H9 (cell line): ENCODE results near the gene NPAS2. TPM values are rescaled to one million over a fixed set of nuclear protein-coding genes. Genes with fewer than 3 reads are reported as not detected.

Experiments
- DNase-seq: peaks from one replicate; pipeline ENCODE4 v3.0.0-alpha.2; 2017
- H2AFZ ChIP-seq: one replicate; pipeline ENCODE4 v1.6.1; 2013; ENCODE audit warnings: mild to moderate bottlenecking, low read length, control low read depth, moderate library complexity
- H2AK5ac ChIP-seq: 2 replicates; pipeline ENCODE4 v1.6.1; 2013; ENCODE audit warnings: low read length, control low read depth, mixed read lengths; ENCODE audit not compliant: insufficient read length
- H2BK120ac ChIP-seq: one replicate; pipeline ENCODE4 v1.6.1; 2013; ENCODE audit warnings: low read depth, mild to moderate bottlenecking, low read length, control low read depth, inconsistent platforms; ENCODE audit not compliant: poor library complexity, severe bottlenecking
- H2BK12ac ChIP-seq: 2 replicates; pipeline ENCODE4 v1.6.1; 2013; ENCODE audit warnings: low read length, control low read depth, mixed read lengths, low read depth; ENCODE audit not compliant: insufficient read length
- H2BK15ac ChIP-seq: 2 replicates; pipeline ENCODE4 v1.6.1; 2013; ENCODE audit warnings: low read depth, low read length, control low read depth
- H2BK20ac ChIP-seq: one replicate; pipeline ENCODE4 v1.6.1; 2013; ENCODE audit warnings: low read depth, mild to moderate bottlenecking, low read length, control low read depth, inconsistent platforms; ENCODE audit not compliant: poor library complexity, severe bottlenecking
- H2BK5ac ChIP-seq: 2 replicates; pipeline ENCODE4 v1.6.1; 2013; ENCODE audit warnings: low read length, control low read depth, mixed read lengths; ENCODE audit not compliant: insufficient read length
- H3K14ac ChIP-seq: 2 replicates; pipeline ENCODE4 v1.6.1; 2013; ENCODE audit warnings: low read length, control low read depth; ENCODE audit not compliant: insufficient read depth
- H3K18ac ChIP-seq: 2 replicates; pipeline ENCODE4 v1.6.1; 2013; ENCODE audit warnings: low read depth, mild to moderate bottlenecking, mixed read lengths, low read length, control low read depth; ENCODE audit not compliant: insufficient read length
- H3K23ac ChIP-seq: 2 replicates; pipeline ENCODE4 v1.6.1; 2013; ENCODE audit warnings: low read length, control low read depth, mixed read lengths, low read depth; ENCODE audit not compliant: insufficient read length
- H3K23me2 ChIP-seq: 2 replicates; pipeline ENCODE4 v1.6.1; 2013; ENCODE audit warnings: low read depth, mild to moderate bottlenecking, mixed read lengths, low read length, control low read depth; ENCODE audit not compliant: insufficient read length, poor library complexity, severe bottlenecking
- H3K27ac ChIP-seq: 2 replicates; pipeline ENCODE4 v1.5.1; 2013; ENCODE audit warnings: low read length, control low read depth, mixed read lengths, low read depth; ENCODE audit not compliant: insufficient read length
- H3K27me3 ChIP-seq: 2 replicates; pipeline ENCODE4 v1.6.1; 2013; ENCODE audit warnings: low read length, control low read depth, inconsistent platforms; ENCODE audit not compliant: insufficient read depth
- H3K4ac ChIP-seq: 2 replicates; pipeline ENCODE4 v1.6.1; 2013; ENCODE audit warnings: low read depth, mild to moderate bottlenecking, control low read depth, inconsistent platforms, low read length, moderate library complexity
- H3K4me1 ChIP-seq: 2 replicates; pipeline ENCODE4 v1.6.1; 2013; ENCODE audit warnings: low read length, control low read depth, inconsistent platforms; ENCODE audit not compliant: insufficient read depth
- H3K4me2 ChIP-seq: 2 replicates; pipeline ENCODE4 v1.6.1; 2013; ENCODE audit warnings: low read length, control low read depth, mixed read lengths; ENCODE audit not compliant: insufficient read length, insufficient read depth
- H3K56ac ChIP-seq: 2 replicates; pipeline ENCODE4 v1.6.1; 2013; ENCODE audit warnings: low read depth, mild to moderate bottlenecking, mixed read lengths, low read length, control low read depth; ENCODE audit not compliant: insufficient read length
- H3K79me1 ChIP-seq: 2 replicates; pipeline ENCODE4 v1.6.1; 2013; ENCODE audit warnings: low read depth, mild to moderate bottlenecking, moderate library complexity, low read length, control low read depth, inconsistent platforms; ENCODE audit not compliant: insufficient read depth, poor library complexity, severe bottlenecking
- H3K79me2 ChIP-seq: 2 replicates; pipeline ENCODE4 v1.6.1; 2013; ENCODE audit warnings: low read length, control low read depth, inconsistent platforms; ENCODE audit not compliant: insufficient read depth
- H3K9ac ChIP-seq: 2 replicates; pipeline ENCODE4 v1.6.1; 2013; ENCODE audit warnings: low read length, control low read depth, mixed read lengths; ENCODE audit not compliant: insufficient read length; ENCODE audit errors: extremely low read depth
- H3K9me3 ChIP-seq: one replicate; pipeline ENCODE4 v1.6.1; 2013; ENCODE audit warnings: low read depth, low read length, inconsistent platforms; ENCODE audit not compliant: control insufficient read depth
- H3T11ph ChIP-seq: one replicate; pipeline ENCODE4 v1.6.1; 2013; ENCODE audit warnings: mild to moderate bottlenecking, low read length, control low read depth, inconsistent platforms
- H4K20me1 ChIP-seq: one replicate; pipeline ENCODE4 v1.6.1; 2013; ENCODE audit not compliant: control insufficient read depth, insufficient read length, insufficient read depth
- H4K5ac ChIP-seq: 2 replicates; pipeline ENCODE4 v1.6.1; 2013; ENCODE audit warnings: low read depth, mild to moderate bottlenecking, mixed read lengths, low read length, control low read depth; ENCODE audit not compliant: insufficient read length
- H4K8ac ChIP-seq: replicated peaks from 2 replicates; pipeline ENCODE4 v1.6.1; 2013; ENCODE audit warnings: low read length, control low read depth, mixed read lengths, low read depth; ENCODE audit not compliant: insufficient read length
- H4K91ac ChIP-seq: 2 replicates; pipeline ENCODE4 v1.6.1; 2013; ENCODE audit warnings: low read depth, mild to moderate bottlenecking, moderate library complexity, mixed read lengths, low read length, control low read depth; ENCODE audit not compliant: insufficient read length
- H3K27ac Mint-ChIP-seq, 3 experiments: 2 replicates in 2 of 3; 3 replicates in 1 of 3; pipeline ENCODE4 v1.8.0; 2020 to 2021; ENCODE audit warnings: mixed read lengths in 3 of 3, mild to moderate bottlenecking in 1 of 3, moderate library complexity in 1 of 3
- H3K27me3 Mint-ChIP-seq: 2 replicates; pipeline ENCODE4 v1.8.0; 2021; ENCODE audit warnings: low read depth, mild to moderate bottlenecking, moderate library complexity, mixed read lengths
- H3K36me3 Mint-ChIP-seq, 3 experiments: 2 replicates in 2 of 3; 3 replicates in 1 of 3; pipeline ENCODE4 v1.8.0; 2020 to 2021; ENCODE audit warnings: low read depth in 3 of 3, mixed read lengths in 3 of 3; ENCODE audit not compliant: insufficient read depth in 1 of 3
- H3K4me1 Mint-ChIP-seq, 2 experiments: 2 replicates each; pipeline ENCODE4 v1.8.0; 2020; ENCODE audit warnings: mixed read lengths in 2 of 2
- H3K4me3 Mint-ChIP-seq, 2 experiments: 2 replicates in 1 of 2; 3 replicates in 1 of 2; pipeline ENCODE4 v1.8.0; 2020 to 2021; ENCODE audit warnings: mild to moderate bottlenecking in 2 of 2, mixed read lengths in 2 of 2, moderate library complexity in 1 of 2
- H3K9me3 Mint-ChIP-seq, 2 experiments: 2 replicates in 1 of 2; 3 replicates in 1 of 2; pipeline ENCODE4 v1.8.0; 2020; ENCODE audit warnings: mild to moderate bottlenecking in 2 of 2, mixed read lengths in 2 of 2, moderate library complexity in 1 of 2
- WGBS: extraction: QIAGEN DNeasy Blood & Tissue Kit; methylation state at CpG from one replicate; pipeline ENCODE4 v1.1.7; 2013; ENCODE audit warnings: missing lambda C conversion rate, low lambda C conversion rate, mixed read lengths; ENCODE audit not compliant: insufficient read length; ENCODE audit errors: extremely low coverage; 5-methylcytosine and 5-hydroxymethylcytosine counted together
- total RNA-seq: library from RNA; stranded (reverse); gene quantifications from 2 replicates; pipeline ENCODE4 v1.2.1, GENCODE V29; 2021
- TF ChIP-seq, protein P1 (sequence below): fragments of 200-600 bp; sonication (generic); conservative IDR thresholded peaks from 3 replicates; pipeline ENCODE4 v1.8.0; 2021; ENCODE audit warnings: antibody characterized with exemption, mild to moderate bottlenecking

Gene NPAS2
- total RNA-seq, 1 experiment from 2014 or later, result 1.3 TPM

DNA sequence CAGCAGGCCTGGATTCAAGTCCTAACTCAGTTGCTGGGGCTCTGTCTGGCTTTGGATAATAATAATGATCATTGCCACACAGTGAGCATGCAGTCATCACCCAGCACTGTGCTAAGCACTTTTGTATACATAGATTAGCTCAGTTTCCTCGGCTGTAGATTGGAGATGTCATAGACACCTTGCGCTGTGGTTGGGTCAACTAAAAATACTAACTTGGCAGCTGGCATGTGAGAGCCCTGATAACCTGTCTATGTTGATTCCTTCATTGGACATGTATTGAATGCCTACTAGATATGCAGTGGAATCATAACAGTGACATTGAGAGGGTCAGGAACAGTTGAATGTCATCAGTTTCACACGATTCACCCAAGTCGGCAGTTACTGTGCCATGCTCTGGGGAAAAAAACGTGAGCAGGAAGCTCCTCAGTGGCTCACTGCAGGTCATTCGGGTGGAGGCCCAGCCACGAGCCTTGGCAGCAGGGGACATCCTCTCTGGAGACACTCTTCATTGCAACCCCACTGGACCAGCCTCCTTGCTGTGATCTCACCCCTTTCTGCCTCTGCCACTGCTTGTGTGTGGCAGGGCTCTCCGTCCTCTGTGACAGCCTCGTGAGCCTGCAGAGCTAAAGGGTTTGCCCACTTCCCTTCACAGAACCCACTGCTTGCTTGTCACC lies 85.3 kb downstream of the NPAS2 start:
- H3K9ac ChIP-seq, result no peak overlapping the region
- no peak overlapping the region for H3K27ac ChIP-seq
- H2AK5ac ChIP-seq, result no peak overlapping the region
- H2BK12ac ChIP-seq, result no peak overlapping the region
- Mint-ChIP-seq H3K4me3 (no peak overlapping the region), H3K27ac (no peak overlapping the region), H3K36me3 (no peaks in the 10 kb centered on the region), H3K4me1 (peaks cover 0 to 4% of the 10 kb centered on the region in 2 experiments; a peak in 1 of 4 replicates), H3K27me3 (no peaks in the 10 kb centered on the region; the same call in 1 of the 2 replicates), H3K9me3 (no peaks in the 10 kb centered on the region)
- no peak overlapping the region for H4K8ac ChIP-seq
- no peak overlapping the region for H3K4ac ChIP-seq
- H3K56ac ChIP-seq, result no peak overlapping the region
- TF ChIP-seq, protein P1, sequence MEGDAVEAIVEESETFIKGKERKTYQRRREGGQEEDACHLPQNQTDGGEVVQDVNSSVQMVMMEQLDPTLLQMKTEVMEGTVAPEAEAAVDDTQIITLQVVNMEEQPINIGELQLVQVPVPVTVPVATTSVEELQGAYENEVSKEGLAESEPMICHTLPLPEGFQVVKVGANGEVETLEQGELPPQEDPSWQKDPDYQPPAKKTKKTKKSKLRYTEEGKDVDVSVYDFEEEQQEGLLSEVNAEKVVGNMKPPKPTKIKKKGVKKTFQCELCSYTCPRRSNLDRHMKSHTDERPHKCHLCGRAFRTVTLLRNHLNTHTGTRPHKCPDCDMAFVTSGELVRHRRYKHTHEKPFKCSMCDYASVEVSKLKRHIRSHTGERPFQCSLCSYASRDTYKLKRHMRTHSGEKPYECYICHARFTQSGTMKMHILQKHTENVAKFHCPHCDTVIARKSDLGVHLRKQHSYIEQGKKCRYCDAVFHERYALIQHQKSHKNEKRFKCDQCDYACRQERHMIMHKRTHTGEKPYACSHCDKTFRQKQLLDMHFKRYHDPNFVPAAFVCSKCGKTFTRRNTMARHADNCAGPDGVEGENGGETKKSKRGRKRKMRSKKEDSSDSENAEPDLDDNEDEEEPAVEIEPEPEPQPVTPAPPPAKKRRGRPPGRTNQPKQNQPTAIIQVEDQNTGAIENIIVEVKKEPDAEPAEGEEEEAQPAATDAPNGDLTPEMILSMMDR, result no peak
- H2BK5ac ChIP-seq, result no peak overlapping the region
- no peaks in the 10 kb centered on the region for H3K23me2 ChIP-seq
- H4K5ac ChIP-seq, result no peak overlapping the region
- H3K9me3 ChIP-seq, result no peaks in the 10 kb centered on the region
- WGBS, result no CpG with 5 or more reads among the region's 9 CpGs
- no peak overlapping the region for H2AFZ ChIP-seq
- no peaks in the 10 kb centered on the region for H4K20me1 ChIP-seq
- H3T11ph ChIP-seq, result no peak overlapping the region
- no peak overlapping the region for H3K23ac ChIP-seq
- H3K18ac ChIP-seq, result no peak overlapping the region
- no peak overlapping the region for H3K4me2 ChIP-seq
- no peak for DNase-seq
- no peaks in the 10 kb centered on the region for H3K4me1 ChIP-seq
- no peaks in the 10 kb centered on the region for H3K79me2 ChIP-seq
- H2BK20ac ChIP-seq, result no peak overlapping the region
- H3K14ac ChIP-seq, result no peak overlapping the region; the same call in 1 of the 2 replicates
- H2BK120ac ChIP-seq, result no peak overlapping the region
- H3K79me1 ChIP-seq, result no peaks in the 10 kb centered on the region
- H2BK15ac ChIP-seq, result no peak overlapping the region
- no peak overlapping the region for H4K91ac ChIP-seq
- no peaks in the 10 kb centered on the region for H3K27me3 ChIP-seq
